NCI-H1930 (cell line): ENCODE data around the gene NTM.
"Not testable (repeated sequence)": the region's sequence is repeated elsewhere in the genome, so short reads cannot be mapped to it uniquely, and the experiment has no call there.

ENCODE experiments used
- DNase-seq, 2 experiments: peaks; one replicate each; lab custom pipeline; 2025; lab: John Stamatoyannopoulos, UW

Gene NTM

GRCh38 chr11:132047167-132047566 lies 676.8 kb downstream of the NTM start:
- no peak for DNase-seq

GRCh38 chr11:132048040-132048439 lies 677.6 kb downstream of the NTM start:
- DNase-seq: no peak

GRCh38 chr11:132049205-132049604 lies 678.8 kb downstream of the NTM start:
- DNase-seq: no peak

- no peak for DNase-seq
Observed at GRCh38 chr11:132050049-132050448, 679.6 kb downstream of the NTM start.

GRCh38 chr11:132050577-132051165 lies 680.3 kb downstream of the NTM start:
- no peak for DNase-seq

GRCh38 chr11:132051704-132052103 lies 681.3 kb downstream of the NTM start:
- DNase-seq: no peak

- no peak for DNase-seq
Observed at GRCh38 chr11:132052342-132052741, 681.9 kb downstream of the NTM start.

- DNase-seq: no peak
Observed at GRCh38 chr11:132052904-132053303, 682.5 kb downstream of the NTM start.

- no peak for DNase-seq
Observed at GRCh38 chr11:132054822-132055221, 684.4 kb downstream of the NTM start.

GRCh38 chr11:132055296-132055695 lies 684.9 kb downstream of the NTM start:
- DNase-seq: no peak

- no peak for DNase-seq
Observed at GRCh38 chr11:132056689-132057088, 686.3 kb downstream of the NTM start.

- no peak for DNase-seq
Observed at GRCh38 chr11:132057266-132057665, 686.9 kb downstream of the NTM start.

GRCh38 chr11:132058211-132058772 lies 687.9 kb downstream of the NTM start:
- DNase-seq: no peak

- DNase-seq: no peak
Observed at GRCh38 chr11:132060567-132060966, 690.2 kb downstream of the NTM start.

- no peak for DNase-seq
Observed at GRCh38 chr11:132062031-132062430, 691.6 kb downstream of the NTM start.

- no peak for DNase-seq
Observed at GRCh38 chr11:132062541-132062940, 692.1 kb downstream of the NTM start.

GRCh38 chr11:132064987-132065620 lies 694.7 kb downstream of the NTM start:
- DNase-seq: no peak

- DNase-seq: no peak
Observed at GRCh38 chr11:132068556-132068955, 698.1 kb downstream of the NTM start.

GRCh38 chr11:132069593-132069992 lies 699.2 kb downstream of the NTM start:
- not testable (repeated sequence) for DNase-seq

- not testable (repeated sequence) for DNase-seq
Observed at GRCh38 chr11:132070907-132071306, 700.5 kb downstream of the NTM start.

GRCh38 chr11:132072044-132072857 lies 701.8 kb downstream of the NTM start:
- DNase-seq: no peak

- no peak for DNase-seq
Observed at GRCh38 chr11:132072858-132073211, 702.4 kb downstream of the NTM start.

- DNase-seq: no peak
Observed at GRCh38 chr11:132073787-132074186, 703.4 kb downstream of the NTM start.
